B cell (primary cell): ENCODE data around the gene RAPGEF1. TPM values are rescaled to one million over a fixed set of nuclear protein-coding genes. Genes with fewer than 3 reads are reported as not detected.

Experiments used
- ATAC-seq: fragments of 200-7000 bp; cut with Tn5 transposase; one replicate; pipeline ENCODE4 v1.10.0; 2021; ENCODE audit warnings: low read depth, mild to moderate bottlenecking, moderate number of reproducible peaks, moderate library complexity
- CTCF ChIA-PET: fragments of 350-600 bp; sonication (Branson Sonifier 250); formaldehyde crosslinking; loops from one replicate; lab custom pipeline; 2021; ENCODE audit warnings: antibody characterized with exemption, inconsistent platforms; lab: Charles Lee
- POLR2A ChIA-PET: fragments of 350-600 bp; sonication (Branson Sonifier 250); formaldehyde crosslinking; loops from one replicate; lab custom pipeline; 2021; ENCODE audit warnings: antibody characterized with exemption; lab: Charles Lee
- DNase-seq: peaks from one replicate; pipeline ENCODE4 v3.0.0; 2013
- H2AFZ ChIP-seq: 2 replicates; pipeline ENCODE4 v1.6.1; 2012; ENCODE audit warnings: mild to moderate bottlenecking, low read depth, low read length; ENCODE audit not compliant: insufficient read depth, poor library complexity, severe bottlenecking
- H3K27ac ChIP-seq, 2 donors: 1 replicate in 1 of 2; 2 replicates in 1 of 2; pipeline ENCODE4 v1.5.1; 2012 to 2013; ENCODE audit warnings: low read length in 2 of 2, mild to moderate bottlenecking in 2 of 2, moderate library complexity in 1 of 2
- H3K27me3 ChIP-seq, 4 experiments: fragments of 200-600 bp in 1 of 4; sonication (generic) in 1 of 4; replicated peaks in 1 of 4; 1 replicate in 2 of 4; 2 replicates in 2 of 4; pipeline versions ENCODE4 v1.6.1 to v1.7.0; 2013 to 2016; ENCODE audit warnings: low read length in 3 of 4, mild to moderate bottlenecking in 2 of 4, mixed read lengths in 1 of 4, moderate library complexity in 1 of 4; ENCODE audit not compliant: insufficient read depth in 4 of 4, control insufficient read depth in 3 of 4; ENCODE audit errors: control extremely low read depth in 1 of 4
- H3K36me3 ChIP-seq, 2 experiments: replicated peaks in 1 of 2; 1 replicate in 1 of 2; 2 replicates in 1 of 2; pipeline versions ENCODE4 v1.6.1 to v1.7.1; 2013; ENCODE audit warnings: low read length in 1 of 2; ENCODE audit not compliant: insufficient read depth in 2 of 2, control insufficient read depth in 1 of 2; ENCODE audit errors: control extremely low read depth in 1 of 2, extremely low read depth in 1 of 2
- H3K4me1 ChIP-seq, 2 donors: fragments of 200-600 bp in 1 of 2; sonication (generic) in 1 of 2; 1 replicate in 1 of 2; 2 replicates in 1 of 2; pipeline versions ENCODE4 v1.5.1 to v1.6.1; 2013 to 2017; ENCODE audit warnings: low read length in 2 of 2; ENCODE audit not compliant: control insufficient read depth in 2 of 2, insufficient read depth in 2 of 2
- H3K4me2 ChIP-seq: replicated peaks from 2 replicates; pipeline ENCODE3; 2012; ENCODE audit warnings: mild to moderate bottlenecking, low read depth, low read length; ENCODE audit not compliant: poor library complexity, severe bottlenecking
- H3K4me3 ChIP-seq, 5 experiments: fragments of 200-600 bp in 1 of 5; sonication (generic) in 1 of 5; 1 replicate in 3 of 5; 2 replicates in 2 of 5; pipeline versions ENCODE4 v1.5.1 to v1.7.0; 2011 to 2016; ENCODE audit warnings: low read length in 4 of 5, mild to moderate bottlenecking in 4 of 5, low read depth in 2 of 5, control low read depth in 1 of 5, moderate library complexity in 1 of 5; ENCODE audit not compliant: insufficient read depth in 1 of 5; ENCODE audit errors: control extremely low read depth in 1 of 5, extremely low read depth in 1 of 5
- H3K79me2 ChIP-seq: fragments of 200-600 bp; sonication (generic); one replicate; pipeline ENCODE4 v1.6.0; 2016; ENCODE audit warnings: low read length; ENCODE audit not compliant: control insufficient read depth, insufficient read depth
- H3K9ac ChIP-seq: fragments of 200-600 bp; sonication (generic); 2 replicates; pipeline ENCODE4 v1.6.1; 2017; ENCODE audit warnings: mild to moderate bottlenecking, low read length, moderate library complexity
- H3K9me3 ChIP-seq, 3 donors: one replicate each; pipeline versions ENCODE4 v1.6.1 to v1.7.1; 2013; ENCODE audit warnings: low read length in 2 of 3; ENCODE audit not compliant: control insufficient read depth in 2 of 3, insufficient read depth in 1 of 3; ENCODE audit errors: control extremely low read depth in 1 of 3
- H4K20me1 ChIP-seq: 2 replicates; pipeline ENCODE4 v1.6.0; 2012; ENCODE audit warnings: mild to moderate bottlenecking, low read length; ENCODE audit not compliant: insufficient read depth, control insufficient read depth, poor library complexity, severe bottlenecking
- H3K27ac Mint-ChIP-seq: one replicate; pipeline ENCODE4 v1.8.0; 2021; ENCODE audit warnings: mixed read lengths
- H3K27me3 Mint-ChIP-seq: one replicate; pipeline ENCODE4 v1.8.0; 2021; ENCODE audit warnings: mixed read lengths
- H3K4me1 Mint-ChIP-seq: one replicate; pipeline ENCODE4 v1.8.0; 2021; ENCODE audit warnings: mixed read lengths
- H3K4me3 Mint-ChIP-seq: one replicate; pipeline ENCODE4 v1.8.0; 2021; ENCODE audit warnings: mixed read lengths
- H3K9me3 Mint-ChIP-seq: one replicate; pipeline ENCODE4 v1.8.0; 2022; ENCODE audit warnings: mixed read lengths; ENCODE audit not compliant: insufficient read depth
- CTCF ChIP-seq: fragments of 200-600 bp; IDR thresholded peaks from one replicate; pipeline ENCODE4 v1.8.0; 2022; ENCODE audit warnings: antibody characterized with exemption, mild to moderate bottlenecking
- EZH2 ChIP-seq: IDR thresholded peaks from 2 replicates; pipeline ENCODE4 v1.6.1; 2012; ENCODE audit warnings: borderline replicate concordance, low read depth, mild to moderate bottlenecking, moderate library complexity, low read length; ENCODE audit not compliant: insufficient read depth, poor library complexity, severe bottlenecking
- WGBS: methylation state at CpG from one replicate; pipeline ENCODE4 v1.1.5; 2013; ENCODE audit warnings: missing lambda C conversion rate; ENCODE audit not compliant: insufficient coverage; 5-methylcytosine and 5-hydroxymethylcytosine counted together
- intact Hi-C: fragments of 100-400 bp; cut with micrococcal nuclease; formaldehyde crosslinking; loops from one replicate; pipeline ENCODE4 v1.10.0; 2022
- polyA plus RNA-seq: library from polyadenylated mRNA; depleted of rRNA; stranded (reverse); fragments of >200 nt; gene quantifications from 2 replicates; pipeline ENCODE4 v1.2.3, GENCODE V29; 2012
- total RNA-seq, 2 donors: library from RNA; stranded (reverse); fragments of 120-200 nt in 1 of 2; gene quantifications; 1 replicate in 1 of 2; 2 replicates in 1 of 2; pipeline versions ENCODE4 v1.2.3 to v1.2.4, GENCODE V29; 2013 to 2022

The RAPGEF1 gene
- total and polyA plus RNA-seq, 2 donors (not counting 1 experiment from before 2014, with no cell fraction given) = 134 to 447 TPM

- Histone ChIP-seq H3K9me3 (no peaks in the 10 kb centered on the region), H2AFZ (no peak overlapping the region), H4K20me1 (peaks cover 42% of the 10 kb centered on the region), H3K4me2 (peak overlapping the region; percentile 66), H3K9ac (peak overlapping the region; percentile 44), H3K79me2 (peaks cover 100% of the 10 kb centered on the region), H3K27me3 (no peaks in the 10 kb centered on the region), H3K4me1 (peaks cover 96 to 98% of the 10 kb centered on the region in 2 donors), H3K4me3 (no peak overlapping the region), H3K27ac (peak overlapping the region; percentile 71 to 96), H3K36me3 (peaks cover 0 to 32% of the 10 kb centered on the region in 2 experiments)
- ATAC-seq = no peak
- intact Hi-C loops = no loop called here
- TF ChIP-seq CTCF (no peak), EZH2 (no peak)
- H3K4me1 Mint-ChIP-seq = peaks cover 94% of the 10 kb centered on the region
- POLR2A ChIA-PET = interaction anchor here (2.1 kb wide), 1 partner anchor 8 kb away, joined by 12 read pairs; no protein-coding TSS in a partner anchor
- H3K9me3 Mint-ChIP-seq = no peaks in the 10 kb centered on the region
- 80% methylated on average over 10 of the region's 12 CpGs for WGBS
- H3K27ac Mint-ChIP-seq = peak overlapping the region; percentile 94
- peak overlapping the region; percentile 81 for H3K4me3 Mint-ChIP-seq
- H3K27me3 Mint-ChIP-seq = no peaks in the 10 kb centered on the region
- CTCF ChIA-PET = interaction anchor here (0.5 to 3.2 kb wide), 5 partner anchors 9 to 69 kb away, joined by 4 to 14 read pairs (median 6); partner anchors contain the start of gene RAPGEF1
- DNase-seq = no peak
These were observed 70.4 kb downstream of the RAPGEF1 start for GRCh38 chr9:131669269-131670157.
